Inflammatory macrophage treated with lipopolysaccharide for 1 hour (primary cell): ENCODE data around the gene TRIM66.

Source experiments
- DNase-seq, 2 donors: peaks; one replicate each; pipeline ENCODE4 v3.0.0-alpha.2; 2020 to 2022

Gene TRIM66, protein sequence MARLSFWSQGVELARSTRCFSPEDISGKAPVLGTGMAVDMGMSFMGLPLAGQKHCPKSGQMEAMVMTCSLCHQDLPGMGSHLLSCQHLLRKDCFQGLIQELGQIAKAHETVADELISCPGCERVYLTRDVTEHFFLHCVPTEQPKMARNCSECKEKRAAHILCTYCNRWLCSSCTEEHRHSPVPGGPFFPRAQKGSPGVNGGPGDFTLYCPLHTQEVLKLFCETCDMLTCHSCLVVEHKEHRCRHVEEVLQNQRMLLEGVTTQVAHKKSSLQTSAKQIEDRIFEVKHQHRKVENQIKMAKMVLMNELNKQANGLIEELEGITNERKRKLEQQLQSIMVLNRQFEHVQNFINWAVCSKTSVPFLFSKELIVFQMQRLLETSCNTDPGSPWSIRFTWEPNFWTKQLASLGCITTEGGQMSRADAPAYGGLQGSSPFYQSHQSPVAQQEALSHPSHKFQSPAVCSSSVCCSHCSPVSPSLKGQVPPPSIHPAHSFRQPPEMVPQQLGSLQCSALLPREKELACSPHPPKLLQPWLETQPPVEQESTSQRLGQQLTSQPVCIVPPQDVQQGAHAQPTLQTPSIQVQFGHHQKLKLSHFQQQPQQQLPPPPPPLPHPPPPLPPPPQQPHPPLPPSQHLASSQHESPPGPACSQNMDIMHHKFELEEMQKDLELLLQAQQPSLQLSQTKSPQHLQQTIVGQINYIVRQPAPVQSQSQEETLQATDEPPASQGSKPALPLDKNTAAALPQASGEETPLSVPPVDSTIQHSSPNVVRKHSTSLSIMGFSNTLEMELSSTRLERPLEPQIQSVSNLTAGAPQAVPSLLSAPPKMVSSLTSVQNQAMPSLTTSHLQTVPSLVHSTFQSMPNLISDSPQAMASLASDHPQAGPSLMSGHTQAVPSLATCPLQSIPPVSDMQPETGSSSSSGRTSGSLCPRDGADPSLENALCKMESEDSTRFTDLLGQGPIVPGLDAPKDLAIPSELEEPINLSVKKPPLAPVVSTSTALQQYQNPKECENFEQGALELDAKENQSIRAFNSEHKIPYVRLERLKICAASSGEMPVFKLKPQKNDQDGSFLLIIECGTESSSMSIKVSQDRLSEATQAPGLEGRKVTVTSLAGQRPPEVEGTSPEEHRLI (N-terminal part only)

GRCh38 chr11:8682303-8683114, at the start of gene TRIM66, which contains the start of gene RPL27A:
Gene TRIM66, minus strand, starts transcription at chr11:8682665. Its CDS starts 10,391 bp downstream, at chr11:8672274.
Gene RPL27A, plus strand, starts transcription at chr11:8682792. Its CDS starts 22 bp downstream, at chr11:8682814.
- DNase-seq, result peak; percentile 97 to 99

DNA sequence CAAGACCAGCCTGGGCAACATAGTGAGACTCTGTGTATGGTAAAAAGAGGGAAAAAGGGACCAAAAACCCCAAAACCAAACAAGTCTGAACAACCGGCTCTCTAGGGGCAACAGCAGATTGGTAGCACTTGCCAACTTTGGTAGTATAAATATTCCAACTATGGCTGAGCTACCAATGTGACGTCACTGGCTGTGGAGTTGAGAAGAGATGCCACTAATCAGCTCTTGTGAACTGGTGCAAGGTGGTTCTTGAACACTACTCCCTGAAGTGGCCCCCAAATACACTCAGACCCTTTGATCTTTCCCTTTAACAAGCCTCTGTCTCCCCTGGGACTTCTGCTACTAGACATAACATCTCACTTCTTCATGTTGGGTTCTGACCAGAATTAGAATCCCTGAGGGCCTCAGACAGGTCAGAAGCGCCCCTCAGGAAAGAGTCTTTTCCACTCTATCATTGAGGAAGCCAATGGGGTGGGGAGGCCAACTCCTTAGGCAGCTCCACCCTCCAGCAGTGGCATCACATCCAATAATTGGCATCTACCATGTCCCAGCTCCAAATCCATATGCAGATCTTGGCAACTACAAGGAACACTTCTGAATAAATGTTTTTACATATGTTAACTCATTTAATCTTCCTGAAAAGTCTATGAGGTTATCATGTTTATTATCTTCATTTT, 49.3 kb upstream of the TRIM66 start:
- no peak for DNase-seq

DNA sequence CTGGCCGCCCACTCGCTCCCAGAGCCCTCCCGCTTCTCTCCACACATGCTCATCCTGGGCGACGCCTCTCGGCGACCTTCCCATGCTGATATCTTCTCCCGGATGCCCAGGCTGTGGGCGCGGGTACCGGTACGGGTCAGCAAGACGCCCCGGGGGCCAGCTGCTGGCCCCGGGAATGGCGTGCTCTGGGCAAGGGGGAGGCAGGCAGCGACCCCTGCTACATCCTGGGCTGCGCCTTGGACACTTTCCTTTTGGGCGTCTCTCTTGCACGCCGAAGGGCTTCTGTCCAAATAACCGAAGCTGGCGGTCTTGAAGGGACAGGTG, 48.2 kb upstream of the TRIM66 start:
- no peak for DNase-seq

DNA sequence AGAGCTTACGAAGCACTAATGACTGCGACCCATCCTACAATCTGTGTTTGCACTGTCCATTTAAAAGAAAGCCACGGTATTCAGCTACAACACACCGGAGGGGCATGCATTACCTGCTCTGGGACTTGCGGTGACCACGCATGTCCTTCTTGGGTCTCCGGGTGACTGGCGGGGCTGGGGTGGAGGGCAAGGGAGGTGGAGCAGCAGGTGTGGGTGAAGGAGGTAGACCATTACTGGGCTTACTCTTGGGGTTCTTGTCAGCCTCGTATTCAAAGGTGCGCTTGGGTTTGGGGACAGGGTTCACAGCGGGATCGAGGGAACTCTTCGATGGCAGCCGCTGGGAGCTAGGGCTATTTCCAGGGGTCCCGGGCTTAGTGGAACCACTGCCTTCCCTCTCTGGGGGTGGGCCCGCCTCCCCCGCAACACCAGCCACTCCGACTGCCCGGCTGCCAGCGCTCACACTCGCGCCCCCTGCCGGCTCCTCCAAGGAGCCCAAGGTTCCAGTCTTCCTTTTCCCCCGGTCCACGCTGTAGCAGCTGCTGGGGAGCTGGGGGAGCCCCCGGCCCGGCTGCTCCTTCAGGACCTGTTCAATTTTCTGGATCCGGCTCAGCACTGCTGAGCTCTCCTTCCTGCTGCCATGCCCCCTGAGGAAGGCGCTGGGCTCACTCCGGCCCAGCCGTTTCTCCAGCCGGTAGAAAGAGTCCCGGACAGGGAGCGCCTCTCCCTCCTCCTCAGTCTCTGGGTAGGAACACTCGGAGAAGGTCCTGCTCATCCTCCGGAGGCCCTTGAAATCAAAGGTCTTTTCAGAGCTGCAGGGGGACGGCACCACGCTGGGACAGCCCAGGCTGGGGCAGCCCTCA, 47.6 kb upstream of the TRIM66 start:
- DNase-seq, result no peak

- no peak for DNase-seq
Measured at GRCh38 chr11:8729067-8729466, 46.6 kb upstream of the TRIM66 start.

- DNase-seq, result no peak
Measured at GRCh38 chr11:8728563-8728962, 46.1 kb upstream of the TRIM66 start.

DNA sequence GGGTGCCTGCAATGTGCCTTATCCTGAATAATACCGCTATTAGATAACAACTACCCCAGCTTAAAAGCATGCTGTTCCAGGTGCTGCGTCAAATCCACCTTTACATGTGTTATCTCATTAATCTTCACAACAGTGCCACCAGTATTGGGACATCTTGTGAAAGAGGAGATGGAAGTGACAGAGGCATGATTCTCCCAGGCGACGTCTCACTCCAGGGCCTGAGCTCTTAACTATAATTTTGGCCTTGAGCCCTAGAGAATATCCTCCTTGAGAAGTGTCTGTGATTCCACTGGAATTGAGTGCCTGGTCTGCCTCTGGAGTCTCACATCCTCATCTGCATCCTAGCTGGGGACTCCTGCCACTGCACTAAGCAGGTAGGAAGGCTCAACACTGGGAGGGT, 43.9 kb upstream of the TRIM66 start:
- DNase-seq, result no peak

GRCh38 chr11:8724682-8725081, 42.2 kb upstream of the TRIM66 start:
- DNase-seq, result no peak

DNA sequence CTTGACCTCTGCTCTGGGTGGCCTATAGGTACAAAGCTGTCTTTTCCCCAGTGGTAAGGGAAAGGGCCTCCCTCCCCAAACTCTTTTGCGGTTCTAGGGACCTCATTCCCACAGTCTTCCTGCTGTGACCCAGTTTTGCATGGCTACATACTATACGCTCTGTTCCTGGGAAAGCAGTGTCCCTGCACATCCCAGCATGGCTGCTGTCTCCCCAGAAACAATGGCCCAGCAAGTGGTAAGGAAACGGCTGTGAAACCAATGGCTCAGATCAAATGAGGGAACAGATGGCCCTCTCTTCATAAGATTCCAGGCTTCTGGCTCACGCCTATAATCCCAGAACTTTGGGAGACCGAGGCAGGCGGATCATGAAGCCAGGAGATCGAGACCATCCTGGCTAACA, 41.2 kb upstream of the TRIM66 start:
- DNase-seq, result no peak

DNA sequence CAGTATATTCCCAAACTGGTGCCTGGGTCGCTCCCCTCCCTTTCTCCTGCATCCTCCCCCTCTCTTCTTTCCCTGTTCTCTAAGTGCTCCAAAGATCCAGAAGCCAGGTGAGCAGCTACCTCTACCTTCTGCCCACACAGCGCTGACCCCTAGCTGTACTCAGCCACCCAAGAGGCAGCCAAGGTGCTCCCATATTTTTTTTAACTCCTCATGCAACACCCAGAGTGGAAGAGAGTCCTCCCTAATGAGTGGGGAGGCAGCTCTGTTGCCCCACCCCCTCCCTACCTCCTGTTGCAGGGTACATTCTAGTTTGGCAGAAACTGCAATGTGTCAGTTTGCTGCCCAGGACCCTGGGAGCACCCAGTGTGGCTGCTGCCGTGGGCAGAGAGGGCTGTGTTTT, 40.3 kb upstream of the TRIM66 start:
- no peak for DNase-seq

DNA sequence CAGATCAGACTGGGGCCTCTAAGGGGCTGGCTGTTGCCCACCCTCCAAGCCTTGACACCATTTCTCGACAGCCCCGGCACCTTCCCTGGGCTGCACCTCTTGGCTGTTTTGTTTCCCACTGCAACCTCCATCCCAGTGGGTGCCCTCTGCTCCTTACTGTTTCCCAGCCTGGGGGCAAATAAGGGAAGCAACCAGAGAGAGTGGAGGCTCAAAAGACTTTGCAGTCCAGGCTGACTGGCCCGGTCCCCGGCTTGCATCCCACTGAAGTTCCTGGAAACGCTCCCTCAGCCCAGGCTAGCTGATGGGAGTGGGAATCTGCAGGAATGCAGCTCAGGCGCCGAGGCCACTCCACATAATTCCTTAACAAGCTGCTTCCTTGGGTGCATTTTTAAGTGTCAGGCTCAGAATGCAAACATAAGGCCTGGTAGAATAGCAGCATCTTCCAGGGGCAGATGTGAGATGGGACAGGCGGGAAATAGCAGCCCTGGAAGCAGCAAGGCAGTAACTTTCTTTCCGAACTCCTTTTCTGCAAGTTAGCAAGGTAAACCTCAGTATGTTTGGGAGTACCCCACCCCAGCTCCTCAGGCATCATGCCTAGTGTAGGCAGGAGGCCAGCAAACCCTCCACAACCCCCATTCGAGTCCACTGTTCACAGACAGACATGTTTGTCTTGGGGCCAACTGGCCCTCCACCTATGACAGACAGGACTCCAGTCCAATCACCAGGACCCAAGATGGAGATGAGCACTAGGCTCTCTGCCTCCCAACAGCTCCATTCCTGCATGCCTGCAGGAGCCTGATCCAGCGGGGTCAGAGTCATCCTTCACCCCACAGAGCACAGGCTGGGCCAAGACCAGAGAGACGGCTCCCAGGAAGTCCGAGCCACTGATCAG, 39.4 kb upstream of the TRIM66 start:
- DNase-seq, result no peak

- DNase-seq, result no peak
Measured at GRCh38 chr11:8720868-8721608, 38.6 kb upstream of the TRIM66 start.

- no peak for DNase-seq
Measured at GRCh38 chr11:8720352-8720751, 37.9 kb upstream of the TRIM66 start.

DNA sequence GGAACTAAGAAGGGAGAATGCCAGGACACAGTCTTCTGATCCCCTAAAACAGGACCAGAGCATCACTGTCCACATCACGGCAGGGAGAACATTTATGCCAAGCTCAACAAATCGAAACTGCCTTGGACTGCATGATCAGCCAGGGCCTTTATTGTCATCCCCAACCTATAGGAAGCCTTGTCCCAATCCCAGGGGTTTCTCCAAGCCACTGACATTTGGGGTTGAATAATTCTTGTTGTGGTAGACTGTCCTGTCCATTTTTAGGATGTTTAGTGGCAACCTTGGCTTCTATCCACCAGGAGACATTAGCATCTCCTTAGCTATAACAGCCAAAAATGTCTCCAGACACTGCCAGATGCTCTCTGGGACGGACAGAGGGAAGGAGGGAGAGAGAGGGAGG, 37.3 kb upstream of the TRIM66 start:
- DNase-seq, result no peak

- peak; percentile 26 to 32 for DNase-seq
Measured at GRCh38 chr11:8719211-8719649, 36.8 kb upstream of the TRIM66 start.

- peak; percentile 38 to 44 for DNase-seq
Measured at GRCh38 chr11:8717876-8718753, 35.6 kb upstream of the TRIM66 start.

DNA sequence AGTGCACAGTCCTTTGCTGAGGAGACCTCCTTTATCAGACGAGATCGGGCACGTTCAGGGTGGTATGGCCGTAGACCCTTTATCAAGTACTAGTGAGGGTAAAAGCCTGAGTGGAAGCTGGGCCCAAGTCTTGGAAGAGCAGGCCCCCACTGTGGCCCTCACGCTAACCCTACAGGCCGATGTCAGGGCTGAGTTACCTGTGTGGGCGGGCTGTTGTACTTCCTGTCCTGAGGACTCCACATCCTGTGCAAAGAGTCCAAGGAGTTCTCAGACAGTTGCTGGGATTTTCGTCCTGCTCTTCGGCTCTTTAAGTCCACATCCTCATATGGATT, 35.0 kb upstream of the TRIM66 start:
- peak; percentile 26 to 34 for DNase-seq

DNA sequence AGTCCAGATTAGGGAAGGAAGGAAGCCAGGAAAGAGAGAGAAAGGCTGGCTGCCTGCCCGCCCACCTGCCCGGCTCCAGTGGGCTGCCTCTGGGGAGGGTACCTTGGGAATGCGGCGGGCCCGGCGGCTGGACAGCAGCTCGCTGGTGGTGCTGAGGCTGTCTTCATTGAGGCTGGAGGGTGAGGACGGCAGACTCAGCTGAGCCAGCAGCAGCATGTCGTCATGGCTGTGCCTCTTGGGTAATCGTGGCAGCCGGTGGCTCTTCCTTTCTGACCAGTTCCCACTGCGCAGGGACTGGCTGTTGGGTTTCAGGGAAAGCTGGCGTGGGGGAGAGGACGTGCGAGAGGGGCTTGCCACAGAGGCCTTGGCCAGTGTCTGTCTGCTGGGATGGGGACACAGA, 33.0 kb upstream of the TRIM66 start:
- peak; percentile 62 to 77 for DNase-seq
